Common myeloid progenitor, CD34-positive (primary cell): ENCODE measurements around the gene EEPD1. TPM values are rescaled to one million over a fixed set of nuclear protein-coding genes. Genes with fewer than 3 reads are reported as not detected.
"Not testable (repeated sequence)": the region's sequence is repeated elsewhere in the genome, so short reads cannot be mapped to it uniquely, and the experiment has no call there.

Experiments used
- CTCF ChIA-PET: fragments of 350-600 bp; sonication (Branson Sonifier 250); formaldehyde crosslinking; loops from one replicate; lab custom pipeline; 2021; ENCODE audit warnings: antibody characterized with exemption; lab: Charles Lee
- POLR2A ChIA-PET: fragments of 350-600 bp; sonication (Branson Sonifier 250); formaldehyde crosslinking; loops from one replicate; lab custom pipeline; 2021; ENCODE audit warnings: antibody characterized with exemption; lab: Charles Lee
- DNase-seq, 3 donors: peaks; one replicate each; pipeline versions ENCODE4 v3.0.0 to v3.0.0-alpha.2; 2013
- H3K27ac ChIP-seq, 2 experiments: 1 replicate in 1 of 2; 2 replicates in 1 of 2; pipeline ENCODE4 v1.7.0; 2013; ENCODE audit warnings: inconsistent platforms in 2 of 2, low read length in 2 of 2, mild to moderate bottlenecking in 2 of 2, low read depth in 1 of 2, moderate library complexity in 1 of 2; ENCODE audit not compliant: severe bottlenecking in 2 of 2, insufficient read depth in 1 of 2, poor library complexity in 1 of 2
- H3K27me3 ChIP-seq, 5 experiments: replicated peaks in 2 of 5; 1 replicate in 3 of 5; 2 replicates in 2 of 5; pipeline versions ENCODE4 v1.6.1 to v1.7.0; 2013; ENCODE audit warnings: low read length in 4 of 5, mild to moderate bottlenecking in 2 of 5, moderate library complexity in 2 of 5, inconsistent platforms in 1 of 5; ENCODE audit not compliant: insufficient read depth in 5 of 5, control insufficient read depth in 4 of 5
- H3K36me3 ChIP-seq, 4 experiments: 1 replicate in 2 of 4; 2 replicates in 2 of 4; pipeline versions ENCODE4 v1.6.1 to v1.7.0; 2013; ENCODE audit warnings: low read length in 3 of 4, control low read depth in 1 of 4, mild to moderate bottlenecking in 1 of 4; ENCODE audit not compliant: control insufficient read depth in 4 of 4, insufficient read depth in 4 of 4
- H3K4me1 ChIP-seq, 4 experiments: 1 replicate in 3 of 4; 2 replicates in 1 of 4; pipeline versions ENCODE4 v1.6.1 to v1.7.1; 2013; ENCODE audit warnings: low read length in 3 of 4, mild to moderate bottlenecking in 3 of 4, control low read depth in 1 of 4, inconsistent platforms in 1 of 4, moderate library complexity in 1 of 4; ENCODE audit not compliant: control insufficient read depth in 4 of 4, insufficient read depth in 4 of 4; ENCODE audit errors: control extremely low read depth in 1 of 4
- H3K4me3 ChIP-seq, 7 experiments: 1 replicate in 4 of 7; 2 replicates in 3 of 7; pipeline versions ENCODE4 v1.5.1 to v1.7.0; 2013; ENCODE audit warnings: mild to moderate bottlenecking in 7 of 7, low read length in 6 of 7, moderate library complexity in 6 of 7, inconsistent platforms in 2 of 7, low read depth in 2 of 7, control low read depth in 1 of 7; ENCODE audit not compliant: insufficient read depth in 4 of 7, control insufficient read depth in 1 of 7; ENCODE audit errors: extremely low read depth in 1 of 7
- H3K9me3 ChIP-seq, 5 experiments: 1 replicate in 4 of 5; 2 replicates in 1 of 5; pipeline versions ENCODE4 v1.6.1 to v1.7.1; 2013; ENCODE audit warnings: low read length in 4 of 5, mild to moderate bottlenecking in 2 of 5, inconsistent platforms in 1 of 5, low read depth in 1 of 5, moderate library complexity in 1 of 5; ENCODE audit not compliant: control insufficient read depth in 4 of 5, insufficient read depth in 2 of 5; ENCODE audit errors: control extremely low read depth in 1 of 5
- WGBS: methylation state at CpG from one replicate; pipeline ENCODE4 v1.1.5; 2013; ENCODE audit not compliant: insufficient coverage; 5-methylcytosine and 5-hydroxymethylcytosine counted together
- polyA plus RNA-seq: library from polyadenylated mRNA; unstranded; fragments of 120-200 nt; gene quantifications from one replicate; pipeline ENCODE4 v1.2.1, GENCODE V29; 2013

The EEPD1 gene
- polyA plus RNA-seq, result 5.0 TPM

GRCh38 chr7:36152756-36153570, at the start of gene EEPD1:
EEPD1 (plus strand) TSS chr7:36153254; CDS start chr7:36154325, 1,071 bp downstream.
- CTCF ChIA-PET, result no interaction called here
- peak within 1 kb of the TSS; percentile 65 to 93 (median 80) for H3K4me3 ChIP-seq
- peak within 1 kb of the TSS in 1 of 2 experiments; percentile 45 for H3K27ac ChIP-seq
- peaks cover 7 to 39% (median 35%) of the 10 kb centered on the region in 4 experiments for H3K4me1 ChIP-seq
- peaks cover 0 to 5% (median 4%) of the 10 kb centered on the region in 5 experiments for H3K9me3 ChIP-seq
- H3K36me3 ChIP-seq, result peaks cover 0 to 15% (median 3%) of the 10 kb centered on the region in 4 experiments
- DNase-seq, result peak; percentile 99
- POLR2A ChIA-PET, result interaction anchor here (0.5 kb wide), 1 partner anchor 1077 kb away, joined by 3 read pairs; no protein-coding TSS in a partner anchor
- H3K27me3 ChIP-seq, result no peaks in the 10 kb centered on the region
- under 1% methylated on average over 84 of the region's 88 CpGs for WGBS

- DNase-seq, result no peak
- Histone ChIP-seq H3K36me3 (no peaks in the 10 kb centered on the region), H3K4me3 (no peak overlapping the region), H3K27me3 (no peaks in the 10 kb centered on the region), H3K27ac (no peak overlapping the region), H3K4me1 (no peaks in the 10 kb centered on the region), H3K9me3 (peaks cover 0 to 5% (median 2%) of the 10 kb centered on the region in 5 experiments)
- ChIA-PET POLR2A (no interaction called here), CTCF (no interaction called here)
- WGBS, result 100% methylated on average over 1 of the region's 3 CpGs
Observed at GRCh38 chr7:36103837-36104561, 49.1 kb upstream of the EEPD1 start.

GRCh38 chr7:36106972-36107908, 45.8 kb upstream of the EEPD1 start:
- CTCF ChIA-PET, POLR2A ChIA-PET, H3K9me3 ChIP-seq, H3K36me3 ChIP-seq, H3K4me1 ChIP-seq, DNase-seq, H3K4me3 ChIP-seq, H3K27me3 ChIP-seq, H3K27ac ChIP-seq: not testable (repeated sequence)
- WGBS, result 100% methylated on average over 2 of the region's 8 CpGs

- Histone ChIP-seq H3K9me3 (no peaks in the 10 kb centered on the region), H3K4me1 (no peaks in the 10 kb centered on the region), H3K4me3 (no peak overlapping the region), H3K36me3 (no peaks in the 10 kb centered on the region), H3K27me3 (peaks cover 0 to 2% (median 0%) of the 10 kb centered on the region in 5 experiments), H3K27ac (no peak overlapping the region)
- 100% methylated on average over 2 of the region's 4 CpGs for WGBS
- DNase-seq, result no peak
- CTCF ChIA-PET, result interaction anchor here (0.5 kb wide), 1 partner anchor 114 kb away, joined by 4 read pairs; no protein-coding TSS in a partner anchor
- POLR2A ChIA-PET, result no interaction called here
Observed at GRCh38 chr7:36107926-36108631, 45.0 kb upstream of the EEPD1 start.

DNA sequence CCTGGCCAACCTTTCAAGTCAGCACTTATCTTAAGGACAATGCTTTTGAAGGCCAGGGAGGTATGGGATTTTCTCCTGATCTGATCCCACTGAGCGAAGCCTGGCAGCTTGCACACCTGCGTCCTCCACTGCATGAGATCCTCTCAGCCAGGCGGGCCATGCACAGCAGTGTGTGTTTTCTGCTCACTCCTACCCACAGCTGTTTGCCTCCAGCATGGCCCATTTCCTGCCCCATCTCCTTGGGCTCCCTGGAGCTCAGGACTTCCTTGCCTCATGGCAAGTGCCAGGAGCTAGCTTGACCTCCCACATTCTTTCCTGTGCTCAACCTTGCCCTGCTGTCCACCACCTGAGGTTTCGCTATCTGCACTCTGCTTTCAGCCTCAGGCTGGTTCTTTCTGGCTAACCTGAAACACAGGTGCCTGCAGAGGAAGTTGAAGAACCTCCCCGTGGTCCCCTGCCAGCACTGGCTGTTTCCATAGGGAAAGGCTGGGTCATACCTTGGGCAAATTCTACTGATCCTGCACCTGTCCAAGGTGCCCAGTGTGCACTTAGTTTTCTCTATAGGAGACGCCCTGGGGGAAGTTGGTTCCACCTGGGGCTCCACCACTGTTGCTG, 43.9 kb upstream of the EEPD1 start:
- CTCF ChIA-PET, result interaction anchor here (0.5 to 1.4 kb wide), 2 partner anchors 12 to 115 kb away, joined by 3 to 4 read pairs; no protein-coding TSS in a partner anchor
- Histone ChIP-seq H3K36me3 (no peaks in the 10 kb centered on the region), H3K9me3 (no peaks in the 10 kb centered on the region), H3K27me3 (peaks cover 0 to 2% (median 0%) of the 10 kb centered on the region in 5 experiments), H3K4me1 (no peaks in the 10 kb centered on the region), H3K4me3 (no peak overlapping the region), H3K27ac (no peak overlapping the region)
- 87% methylated on average over 6 of the region's 6 CpGs for WGBS
- DNase-seq, result no peak
- POLR2A ChIA-PET, result no interaction called here

DNA sequence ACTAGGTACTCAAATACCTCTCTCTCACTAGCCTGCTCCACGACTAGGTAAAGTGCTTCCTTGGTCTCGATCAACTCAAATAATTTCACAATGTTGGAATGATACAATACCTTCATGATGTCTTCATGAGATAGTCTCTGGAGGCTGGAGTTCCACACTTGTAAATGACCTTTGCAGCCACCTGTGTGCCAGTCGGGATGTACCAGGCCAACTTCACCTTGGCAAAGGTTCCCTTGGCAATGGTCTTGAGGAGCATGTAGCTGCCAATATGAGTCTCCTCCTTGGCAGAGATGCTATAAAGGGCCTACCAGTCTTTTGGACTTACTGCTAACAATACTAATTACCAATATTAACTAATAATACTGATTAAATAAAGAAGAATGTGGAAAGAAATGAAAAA, 42.5 kb upstream of the EEPD1 start:
- POLR2A ChIA-PET, result no interaction called here
- H3K9me3 ChIP-seq, result no peaks in the 10 kb centered on the region
- CTCF ChIA-PET, result interaction anchor here (1.5 kb wide), 1 partner anchor 17 kb away, joined by 6 read pairs; no protein-coding TSS in a partner anchor
- H3K4me1 ChIP-seq, result no peaks in the 10 kb centered on the region
- H3K27ac ChIP-seq, result no peak overlapping the region
- H3K27me3 ChIP-seq, result peaks cover 0 to 2% (median 0%) of the 10 kb centered on the region in 5 experiments
- H3K36me3 ChIP-seq, result no peaks in the 10 kb centered on the region
- 92% methylated on average over 2 of the region's 3 CpGs for WGBS
- DNase-seq, result no peak
- H3K4me3 ChIP-seq, result no peak overlapping the region
